Upper lobe of left lung (tissue), 4 donors: ENCODE measurements around the gene GLO1.

Source experiments
- POLR2AphosphoS5 ChIP-seq, 2 donors: sonication (generic); formaldehyde crosslinking; IDR thresholded peaks; one replicate each; pipeline ENCODE4 v1.5.1; 2017; ENCODE audit warnings: antibody characterized with exemption in 2 of 2
- TF ChIP-seq, protein P1 (sequence below), 6 experiments: fragments of 450-650 bp in 4 of 6; fragments of 200-600 bp in 2 of 6; sonication (generic) in 2 of 6; IDR thresholded peaks; one replicate each; pipeline ENCODE4 v1.5.1; 2016 to 2019; ENCODE audit warnings: antibody characterized with exemption in 6 of 6

DNA sequence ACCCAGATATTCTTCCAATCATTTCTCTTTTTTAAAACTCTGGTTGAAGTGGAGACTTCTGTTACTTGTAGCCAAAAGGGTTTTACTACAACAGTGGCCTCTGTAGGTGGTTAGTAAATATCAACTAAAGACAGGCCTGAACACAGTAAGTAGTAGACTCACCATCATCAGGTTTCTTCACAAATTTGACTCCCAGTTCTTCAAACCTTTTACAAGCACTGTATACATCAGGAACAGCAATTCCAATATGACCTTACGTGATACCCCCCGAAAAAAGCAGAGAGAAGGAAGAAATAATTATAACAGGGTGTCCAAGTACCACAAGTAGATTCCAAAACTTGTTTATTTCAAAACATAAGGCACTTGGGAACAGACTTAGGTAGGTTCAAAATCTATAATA lies 21.1 kb downstream of the GLO1 start:
- TF ChIP-seq, protein P1, sequence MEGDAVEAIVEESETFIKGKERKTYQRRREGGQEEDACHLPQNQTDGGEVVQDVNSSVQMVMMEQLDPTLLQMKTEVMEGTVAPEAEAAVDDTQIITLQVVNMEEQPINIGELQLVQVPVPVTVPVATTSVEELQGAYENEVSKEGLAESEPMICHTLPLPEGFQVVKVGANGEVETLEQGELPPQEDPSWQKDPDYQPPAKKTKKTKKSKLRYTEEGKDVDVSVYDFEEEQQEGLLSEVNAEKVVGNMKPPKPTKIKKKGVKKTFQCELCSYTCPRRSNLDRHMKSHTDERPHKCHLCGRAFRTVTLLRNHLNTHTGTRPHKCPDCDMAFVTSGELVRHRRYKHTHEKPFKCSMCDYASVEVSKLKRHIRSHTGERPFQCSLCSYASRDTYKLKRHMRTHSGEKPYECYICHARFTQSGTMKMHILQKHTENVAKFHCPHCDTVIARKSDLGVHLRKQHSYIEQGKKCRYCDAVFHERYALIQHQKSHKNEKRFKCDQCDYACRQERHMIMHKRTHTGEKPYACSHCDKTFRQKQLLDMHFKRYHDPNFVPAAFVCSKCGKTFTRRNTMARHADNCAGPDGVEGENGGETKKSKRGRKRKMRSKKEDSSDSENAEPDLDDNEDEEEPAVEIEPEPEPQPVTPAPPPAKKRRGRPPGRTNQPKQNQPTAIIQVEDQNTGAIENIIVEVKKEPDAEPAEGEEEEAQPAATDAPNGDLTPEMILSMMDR (IDR thresholded peaks at IDR 0.05): no peak
- no peak for TF ChIP-seq POLR2AphosphoS5 (IDR thresholded peaks at IDR 0.05)
